GM19025 (cell line): ENCODE results near the gene TM2D3.

Experiments used
- ATAC-seq: cut with Tn5 transposase; IDR thresholded peaks from one replicate; pipeline ENCODE4 v1.9.1; 2021; ENCODE audit warnings: mild to moderate bottlenecking, low read depth, moderate library complexity; ENCODE audit not compliant: unreplicated experiment

TM2D3 gene

GRCh38 chr15:101625980-101626379 is 26.2 kb downstream of the TM2D3 start:
- ATAC-seq: no peak

GRCh38 chr15:101625184-101625583 is 27.0 kb downstream of the TM2D3 start:
- no peak for ATAC-seq

GRCh38 chr15:101623367-101624304 is 28.5 kb downstream of the TM2D3 start:
- ATAC-seq: no peak

- no peak for ATAC-seq
These were observed 30.2 kb downstream of the TM2D3 start for GRCh38 chr15:101621961-101622360.

GRCh38 chr15:101620671-101621070 is 31.5 kb downstream of the TM2D3 start:
- ATAC-seq: no peak

- ATAC-seq: no peak
These were observed 32.6 kb downstream of the TM2D3 start for GRCh38 chr15:101619615-101619865.

GRCh38 chr15:101618851-101619614 is 33.1 kb downstream of the TM2D3 start:
- ATAC-seq: no peak

GRCh38 chr15:101618076-101618475 is 34.1 kb downstream of the TM2D3 start:
- ATAC-seq: no peak

GRCh38 chr15:101617390-101617965 is 34.7 kb downstream of the TM2D3 start:
- no peak for ATAC-seq

- no peak for ATAC-seq
These were observed 36.0 kb downstream of the TM2D3 start for GRCh38 chr15:101615986-101616848.

GRCh38 chr15:101615414-101615985 is 36.7 kb downstream of the TM2D3 start:
- ATAC-seq: no peak

- ATAC-seq: no peak
These were observed 37.4 kb downstream of the TM2D3 start for GRCh38 chr15:101614761-101615160.

GRCh38 chr15:101614001-101614585 is 38.1 kb downstream of the TM2D3 start:
- ATAC-seq: no peak

- no peak for ATAC-seq
These were observed 38.8 kb downstream of the TM2D3 start for GRCh38 chr15:101613130-101614000.

GRCh38 chr15:101612676-101613075 is 39.5 kb downstream of the TM2D3 start:
- ATAC-seq: no peak

- no peak for ATAC-seq
These were observed 40.4 kb downstream of the TM2D3 start for GRCh38 chr15:101611580-101612299.

- ATAC-seq: no peak
These were observed 41.2 kb downstream of the TM2D3 start for GRCh38 chr15:101611007-101611406.

- ATAC-seq: no peak
These were observed 41.6 kb downstream of the TM2D3 start for GRCh38 chr15:101610611-101611000.
